ENCODE results near the gene LRRC75B.
"Not testable (repeated sequence)": the region's sequence is repeated elsewhere in the genome, so short reads cannot be mapped to it uniquely, and the experiment has no call there.

Gene LRRC75B

DNA sequence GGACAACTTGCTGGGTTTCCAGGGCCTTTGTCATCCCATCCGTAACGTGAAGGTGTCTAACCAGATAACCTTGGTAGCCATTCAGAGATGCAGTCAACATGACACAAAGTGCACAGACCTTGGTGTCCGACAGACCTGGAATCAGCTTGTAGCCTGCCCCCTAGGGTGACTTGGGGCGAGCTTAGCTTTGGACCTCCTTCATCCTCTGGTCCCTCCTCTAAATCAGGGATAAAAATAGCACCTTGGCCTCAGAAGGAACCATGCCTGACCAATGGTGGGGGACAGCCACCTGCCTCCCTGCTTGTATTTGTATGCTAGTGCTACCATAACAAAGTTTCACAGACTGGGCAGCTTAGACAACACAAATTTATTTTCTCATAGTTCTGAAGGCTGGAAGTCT lies 33.4 kb downstream of the LRRC75B start:
- Histone ChIP-seq H3K36me3 (ENCODE audit: control insufficient read depth, insufficient read depth, low read length) (no peaks in the 10 kb centered on the region), H3K27me3 (ENCODE audit: control insufficient read depth, insufficient read depth, low read length) (no peaks in the 10 kb centered on the region), H3K79me2 (peaks cover 30% of the 10 kb centered on the region), H3K4me3 (ENCODE audit: low read depth, low read length) (no peak overlapping the region), H3K4me1 (no peaks in the 10 kb centered on the region), H3K27ac (no peak overlapping the region), H2AFZ (no peak overlapping the region), H3K9ac (no peak overlapping the region), H3K4me2 (ENCODE audit: low read length) (no peak overlapping the region), H3K9me3 (ENCODE audit: control insufficient read depth, low read length) (no peaks in the 10 kb centered on the region)
- TF ChIP-seq, protein P1, sequence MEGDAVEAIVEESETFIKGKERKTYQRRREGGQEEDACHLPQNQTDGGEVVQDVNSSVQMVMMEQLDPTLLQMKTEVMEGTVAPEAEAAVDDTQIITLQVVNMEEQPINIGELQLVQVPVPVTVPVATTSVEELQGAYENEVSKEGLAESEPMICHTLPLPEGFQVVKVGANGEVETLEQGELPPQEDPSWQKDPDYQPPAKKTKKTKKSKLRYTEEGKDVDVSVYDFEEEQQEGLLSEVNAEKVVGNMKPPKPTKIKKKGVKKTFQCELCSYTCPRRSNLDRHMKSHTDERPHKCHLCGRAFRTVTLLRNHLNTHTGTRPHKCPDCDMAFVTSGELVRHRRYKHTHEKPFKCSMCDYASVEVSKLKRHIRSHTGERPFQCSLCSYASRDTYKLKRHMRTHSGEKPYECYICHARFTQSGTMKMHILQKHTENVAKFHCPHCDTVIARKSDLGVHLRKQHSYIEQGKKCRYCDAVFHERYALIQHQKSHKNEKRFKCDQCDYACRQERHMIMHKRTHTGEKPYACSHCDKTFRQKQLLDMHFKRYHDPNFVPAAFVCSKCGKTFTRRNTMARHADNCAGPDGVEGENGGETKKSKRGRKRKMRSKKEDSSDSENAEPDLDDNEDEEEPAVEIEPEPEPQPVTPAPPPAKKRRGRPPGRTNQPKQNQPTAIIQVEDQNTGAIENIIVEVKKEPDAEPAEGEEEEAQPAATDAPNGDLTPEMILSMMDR (IDR thresholded peaks at IDR 0.05), result no peak

- Histone ChIP-seq H2AFZ (peak within 1 kb of the TSS; percentile 100), H3K36me3 (ENCODE audit: control insufficient read depth, insufficient read depth, low read length) (no peaks in the 10 kb centered on the region), H3K9me3 (ENCODE audit: control insufficient read depth, low read length) (no peaks in the 10 kb centered on the region), H3K4me1 (no peaks in the 10 kb centered on the region), H3K9ac (peak within 1 kb of the TSS; percentile 76), H3K4me2 (ENCODE audit: low read length) (peak within 1 kb of the TSS; percentile 97), H3K4me3 (ENCODE audit: low read depth, low read length) (peak within 1 kb of the TSS; percentile 98), H3K79me2 (peaks cover 24% of the 10 kb centered on the region), H3K27ac (peak within 1 kb of the TSS; percentile 99), H3K27me3 (ENCODE audit: control insufficient read depth, insufficient read depth, low read length) (no peaks in the 10 kb centered on the region)
- TF ChIP-seq, protein P1 (IDR thresholded peaks at IDR 0.05), result no peak
Measured at GRCh38 chr22:24555165-24556039, 37.5 kb downstream of the LRRC75B start, which contains the start of gene SNRPD3. Gene SNRPD3 (plus strand): TSS chr22:24555999. CDS start chr22:24557675, 1,676 bp downstream.

DNA sequence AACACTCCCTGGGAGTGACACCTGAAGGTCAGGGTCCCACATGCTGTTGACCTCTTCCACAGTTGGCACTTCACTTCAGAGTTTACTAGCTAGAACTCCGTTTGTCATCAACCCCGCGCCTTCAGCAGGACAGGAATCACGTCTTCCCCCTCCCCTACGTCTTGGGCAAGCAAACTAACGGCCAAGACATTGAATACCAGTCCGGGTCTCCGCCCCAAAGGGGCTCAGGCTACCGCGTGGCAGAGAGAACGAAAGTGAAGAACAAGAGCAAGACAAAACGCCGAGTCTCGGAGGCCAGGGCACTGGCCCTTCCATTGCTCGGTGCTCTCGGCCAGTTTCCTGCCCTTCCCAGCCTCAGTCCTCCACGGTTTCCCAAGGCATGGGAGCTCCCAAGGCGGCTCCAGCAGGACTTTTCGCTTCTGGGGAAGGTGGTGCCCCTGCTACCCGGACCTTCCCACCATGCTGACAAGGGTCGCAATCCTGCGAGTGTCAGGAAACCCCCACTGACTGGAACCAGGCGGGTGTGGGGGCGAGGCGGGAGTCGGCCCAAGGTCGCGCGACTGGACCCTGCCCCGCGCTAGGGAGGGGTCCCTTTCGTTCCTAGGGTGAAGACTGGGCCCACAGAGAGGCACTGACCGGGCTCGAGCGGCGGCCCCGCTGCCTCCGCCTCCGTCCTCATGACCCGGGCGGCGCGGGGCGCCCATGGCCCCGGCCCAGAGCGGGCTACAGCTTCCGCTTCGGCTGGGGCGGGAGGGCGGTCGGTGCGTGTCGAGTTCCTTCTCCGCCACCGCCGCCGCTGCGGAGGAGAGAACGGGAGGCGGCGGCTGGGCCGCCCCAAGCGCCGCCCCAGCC lies 38.3 kb downstream of the LRRC75B start, which contains the start of gene GUCD1:
Gene GUCD1 (minus strand): TSS at position 826 of the 852 bp plus-strand sequence. CDS start 147 bp downstream, at position 679.
- H3K4me2 ChIP-seq (ENCODE audit: low read length), result peak within 1 kb of the TSS; percentile 97
- peak within 1 kb of the TSS; percentile 99 for H3K27ac ChIP-seq
- no peaks in the 10 kb centered on the region for H3K4me1 ChIP-seq
- peaks cover 24% of the 10 kb centered on the region for H3K79me2 ChIP-seq
- H3K9ac ChIP-seq, result peak within 1 kb of the TSS; percentile 76
- H3K4me3 ChIP-seq (ENCODE audit: low read depth, low read length), result peak within 1 kb of the TSS; percentile 98
- H3K9me3 ChIP-seq (ENCODE audit: control insufficient read depth, low read length), result no peaks in the 10 kb centered on the region
- H3K27me3 ChIP-seq (ENCODE audit: control insufficient read depth, insufficient read depth, low read length), result no peaks in the 10 kb centered on the region
- TF ChIP-seq, protein P1 (IDR thresholded peaks at IDR 0.05), result no peak
- H3K36me3 ChIP-seq (ENCODE audit: control insufficient read depth, insufficient read depth, low read length), result no peaks in the 10 kb centered on the region
- H2AFZ ChIP-seq, result peak within 1 kb of the TSS; percentile 100

- Histone ChIP-seq H3K9ac (no peak overlapping the region), H3K27me3 (ENCODE audit: control insufficient read depth, insufficient read depth, low read length) (no peaks in the 10 kb centered on the region), H3K4me1 (no peaks in the 10 kb centered on the region), H2AFZ (peak overlapping the region; percentile 59), H3K4me2 (ENCODE audit: low read length) (peak overlapping the region; percentile 93), H3K9me3 (ENCODE audit: control insufficient read depth, low read length) (no peaks in the 10 kb centered on the region), H3K79me2 (peaks cover 24% of the 10 kb centered on the region), H3K4me3 (ENCODE audit: low read depth, low read length) (peak overlapping the region; percentile 82), H3K36me3 (ENCODE audit: control insufficient read depth, insufficient read depth, low read length) (no peaks in the 10 kb centered on the region), H3K27ac (peak overlapping the region; percentile 75)
- TF ChIP-seq, protein P1 (IDR thresholded peaks at IDR 0.05), result no peak
Measured at GRCh38 chr22:24553597-24554312, 39.1 kb downstream of the LRRC75B start.

- not testable (repeated sequence) for H3K9ac ChIP-seq; H3K4me3 ChIP-seq (ENCODE audit: low read depth, low read length); H3K4me1 ChIP-seq; H3K4me2 ChIP-seq (ENCODE audit: low read length); H3K27ac ChIP-seq; H3K36me3 ChIP-seq (ENCODE audit: control insufficient read depth, insufficient read depth, low read length); H3K27me3 ChIP-seq (ENCODE audit: control insufficient read depth, insufficient read depth, low read length); H3K9me3 ChIP-seq (ENCODE audit: control insufficient read depth, low read length); H2AFZ ChIP-seq
- peaks cover 19% of the 10 kb centered on the region for H3K79me2 ChIP-seq
Measured at GRCh38 chr22:24552503-24553286, 40.2 kb downstream of the LRRC75B start.

Data from parathyroid adenoma (tissue), 2 donors.